GM23338 (cell line): ENCODE results near the gene CNTNAP2.

Source experiments
- CREB1 ChIP-seq: fragments of 250-450 bp; sonication (Bioruptor Pico); IDR thresholded peaks from 2 replicates; pipeline ENCODE4 v1.5.0; 2020; ENCODE audit warnings: low read depth, mild to moderate bottlenecking, moderate library complexity
- EZH2 ChIP-seq: fragments of 200-600 bp; sonication (generic); IDR thresholded peaks from one replicate; pipeline ENCODE4 v1.8.0; 2017; ENCODE audit warnings: antibody characterized with exemption, mild to moderate bottlenecking, low read depth; ENCODE audit not compliant: unreplicated experiment
- JUNB ChIP-seq: IDR thresholded peaks from one replicate; pipeline ENCODE4 v1.6.1; 2016; ENCODE audit warnings: antibody characterized with exemption; ENCODE audit not compliant: unreplicated experiment
- NANOG ChIP-seq: IDR thresholded peaks from 2 replicates; pipeline ENCODE4 v1.6.1; 2016; ENCODE audit warnings: antibody characterized with exemption, borderline replicate concordance
- TF ChIP-seq, protein P1 (sequence below), 2 experiments: fragments of 200-600 bp in 1 of 2; sonication (generic) in 1 of 2; conservative IDR thresholded peaks; 2 replicates each; pipeline versions ENCODE4 v1.5.1 to v1.6.1; 2016 to 2017; ENCODE audit warnings: antibody characterized with exemption in 2 of 2, low read depth in 2 of 2, mild to moderate bottlenecking in 2 of 2, moderate library complexity in 1 of 2
- TF ChIP-seq, protein P2 (sequence below): IDR thresholded peaks from one replicate; pipeline ENCODE4 v1.6.1; 2018; ENCODE audit warnings: antibody characterized with exemption; ENCODE audit not compliant: unreplicated experiment

DNA sequence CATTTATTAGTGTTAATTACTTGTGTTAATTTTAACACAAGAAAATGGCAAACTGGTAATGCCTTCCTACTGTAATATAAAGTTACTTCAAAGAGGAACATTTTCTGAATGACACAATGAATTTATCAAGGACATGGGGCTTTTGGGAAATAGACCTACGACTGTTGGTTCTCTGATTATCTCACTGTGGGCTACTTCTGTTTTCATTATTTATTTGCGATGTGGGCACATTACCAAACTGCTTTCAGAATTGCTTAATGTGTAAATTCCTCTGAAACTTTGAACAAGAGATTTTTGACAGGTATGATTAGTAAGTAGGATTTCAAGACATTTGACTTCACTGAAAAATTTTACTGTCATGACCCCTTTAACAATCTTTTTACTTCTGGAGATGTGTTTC lies 535.6 kb downstream of the CNTNAP2 start:
- TF ChIP-seq, protein P1, sequence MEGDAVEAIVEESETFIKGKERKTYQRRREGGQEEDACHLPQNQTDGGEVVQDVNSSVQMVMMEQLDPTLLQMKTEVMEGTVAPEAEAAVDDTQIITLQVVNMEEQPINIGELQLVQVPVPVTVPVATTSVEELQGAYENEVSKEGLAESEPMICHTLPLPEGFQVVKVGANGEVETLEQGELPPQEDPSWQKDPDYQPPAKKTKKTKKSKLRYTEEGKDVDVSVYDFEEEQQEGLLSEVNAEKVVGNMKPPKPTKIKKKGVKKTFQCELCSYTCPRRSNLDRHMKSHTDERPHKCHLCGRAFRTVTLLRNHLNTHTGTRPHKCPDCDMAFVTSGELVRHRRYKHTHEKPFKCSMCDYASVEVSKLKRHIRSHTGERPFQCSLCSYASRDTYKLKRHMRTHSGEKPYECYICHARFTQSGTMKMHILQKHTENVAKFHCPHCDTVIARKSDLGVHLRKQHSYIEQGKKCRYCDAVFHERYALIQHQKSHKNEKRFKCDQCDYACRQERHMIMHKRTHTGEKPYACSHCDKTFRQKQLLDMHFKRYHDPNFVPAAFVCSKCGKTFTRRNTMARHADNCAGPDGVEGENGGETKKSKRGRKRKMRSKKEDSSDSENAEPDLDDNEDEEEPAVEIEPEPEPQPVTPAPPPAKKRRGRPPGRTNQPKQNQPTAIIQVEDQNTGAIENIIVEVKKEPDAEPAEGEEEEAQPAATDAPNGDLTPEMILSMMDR (conservative IDR thresholded peaks at IDR 0.05; ENCODE audit: low read depth in 2 of 2) = no peak
- TF ChIP-seq CREB1 (CRISPR knock-in tag) = no peak
- TF ChIP-seq JUNB = no peak
- TF ChIP-seq EZH2 = no peak
- TF ChIP-seq, protein P2, sequence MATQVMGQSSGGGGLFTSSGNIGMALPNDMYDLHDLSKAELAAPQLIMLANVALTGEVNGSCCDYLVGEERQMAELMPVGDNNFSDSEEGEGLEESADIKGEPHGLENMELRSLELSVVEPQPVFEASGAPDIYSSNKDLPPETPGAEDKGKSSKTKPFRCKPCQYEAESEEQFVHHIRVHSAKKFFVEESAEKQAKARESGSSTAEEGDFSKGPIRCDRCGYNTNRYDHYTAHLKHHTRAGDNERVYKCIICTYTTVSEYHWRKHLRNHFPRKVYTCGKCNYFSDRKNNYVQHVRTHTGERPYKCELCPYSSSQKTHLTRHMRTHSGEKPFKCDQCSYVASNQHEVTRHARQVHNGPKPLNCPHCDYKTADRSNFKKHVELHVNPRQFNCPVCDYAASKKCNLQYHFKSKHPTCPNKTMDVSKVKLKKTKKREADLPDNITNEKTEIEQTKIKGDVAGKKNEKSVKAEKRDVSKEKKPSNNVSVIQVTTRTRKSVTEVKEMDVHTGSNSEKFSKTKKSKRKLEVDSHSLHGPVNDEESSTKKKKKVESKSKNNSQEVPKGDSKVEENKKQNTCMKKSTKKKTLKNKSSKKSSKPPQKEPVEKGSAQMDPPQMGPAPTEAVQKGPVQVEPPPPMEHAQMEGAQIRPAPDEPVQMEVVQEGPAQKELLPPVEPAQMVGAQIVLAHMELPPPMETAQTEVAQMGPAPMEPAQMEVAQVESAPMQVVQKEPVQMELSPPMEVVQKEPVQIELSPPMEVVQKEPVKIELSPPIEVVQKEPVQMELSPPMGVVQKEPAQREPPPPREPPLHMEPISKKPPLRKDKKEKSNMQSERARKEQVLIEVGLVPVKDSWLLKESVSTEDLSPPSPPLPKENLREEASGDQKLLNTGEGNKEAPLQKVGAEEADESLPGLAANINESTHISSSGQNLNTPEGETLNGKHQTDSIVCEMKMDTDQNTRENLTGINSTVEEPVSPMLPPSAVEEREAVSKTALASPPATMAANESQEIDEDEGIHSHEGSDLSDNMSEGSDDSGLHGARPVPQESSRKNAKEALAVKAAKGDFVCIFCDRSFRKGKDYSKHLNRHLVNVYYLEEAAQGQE = no peak
- TF ChIP-seq NANOG = no peak
